Measurements from ENCODE around the gene MAP6.
A peak's percentile ranks its signal among the peaks of the same experiment; 100 is the strongest.

Gene MAP6

GRCh38 chr11:75571625-75572024 lies 97.2 kb downstream of the MAP6 start:
- Histone ChIP-seq H3K27me3 (ENCODE audit: insufficient read depth, low read length) (no peaks in the 10 kb centered on the region), H2AFZ (ENCODE audit: insufficient read depth, low read length, poor library complexity) (no peak overlapping the region), H3K18ac (ENCODE audit: low read length) (no peak overlapping the region), H3K23ac (ENCODE audit: low read length) (no peak overlapping the region), H3K4ac (ENCODE audit: low read depth, low read length) (no peak overlapping the region), H3K27ac (ENCODE audit: low read depth, low read length) (no peak overlapping the region), H3K4me1 (ENCODE audit: control insufficient read depth in 1 of 2, insufficient read depth in 2 of 2, low read length in 2 of 2) (peaks cover 2 to 7% of the 10 kb centered on the region in 2 experiments), H3K36me3 (ENCODE audit: control insufficient read depth in 1 of 2, insufficient read depth in 2 of 2, low read length in 2 of 2) (peaks cover 65 to 72% of the 10 kb centered on the region in 2 experiments), H3K9me3 (ENCODE audit: insufficient read depth, low read depth, low read length) (peaks cover 2% of the 10 kb centered on the region), H3K14ac (ENCODE audit: low read length) (no peak overlapping the region), H3K4me2 (ENCODE audit: low read length) (no peak overlapping the region), H2BK5ac (ENCODE audit: low read depth, low read length, poor library complexity) (no peak overlapping the region), H4K91ac (ENCODE audit: low read depth, low read length) (no peak overlapping the region), H3K4me3 (ENCODE audit: low read depth, low read length) (no peak overlapping the region), H4K12ac (ENCODE audit: low read depth, low read length) (no peak overlapping the region), H4K8ac (ENCODE audit: low read depth, low read length) (no peak overlapping the region), H3K79me1 (ENCODE audit: low read length) (no peaks in the 10 kb centered on the region), H2AK5ac (ENCODE audit: low read length) (no peak overlapping the region), H3K9ac (ENCODE audit: low read length) (no peak overlapping the region), H2BK12ac (ENCODE audit: low read length) (no peak overlapping the region), H3K79me2 (ENCODE audit: control insufficient read depth, insufficient read depth, low read length, poor library complexity) (peaks cover 3% of the 10 kb centered on the region), H2BK120ac (ENCODE audit: insufficient read depth, low read length, poor library complexity) (no peak overlapping the region)
- no peak for DNase-seq
- no CpG with 5 or more reads among the region's 14 CpGs for WGBS (ENCODE audit: extremely low coverage, insufficient coverage, insufficient read length)

- H3K4ac ChIP-seq (ENCODE audit: low read depth, low read length) = no peak overlapping the region
- no peak overlapping the region for H3K9ac ChIP-seq (ENCODE audit: low read length)
- no peak overlapping the region for H3K18ac ChIP-seq (ENCODE audit: low read length)
- H3K79me1 ChIP-seq (ENCODE audit: low read length) = no peaks in the 10 kb centered on the region
- no peak overlapping the region for H3K14ac ChIP-seq (ENCODE audit: low read length)
- H3K27me3 ChIP-seq (ENCODE audit: insufficient read depth, low read length) = no peaks in the 10 kb centered on the region
- H3K4me2 ChIP-seq (ENCODE audit: low read length) = no peak overlapping the region
- H3K4me1 ChIP-seq (ENCODE audit: control insufficient read depth in 1 of 2, insufficient read depth in 2 of 2, low read length in 2 of 2) = peaks cover 6 to 12% of the 10 kb centered on the region in 2 experiments
- no peak overlapping the region for H3K27ac ChIP-seq (ENCODE audit: low read depth, low read length)
- H3K4me3 ChIP-seq (ENCODE audit: low read depth, low read length) = no peak overlapping the region
- DNase-seq = no peak
- H3K23ac ChIP-seq (ENCODE audit: low read length) = no peak overlapping the region
- H3K36me3 ChIP-seq (ENCODE audit: control insufficient read depth in 1 of 2, insufficient read depth in 2 of 2, low read length in 2 of 2) = peaks cover 74 to 82% of the 10 kb centered on the region in 2 experiments
- no peak overlapping the region for H4K91ac ChIP-seq (ENCODE audit: low read depth, low read length)
- peaks cover 4% of the 10 kb centered on the region for H3K9me3 ChIP-seq (ENCODE audit: insufficient read depth, low read depth, low read length)
- no peak overlapping the region for H2AK5ac ChIP-seq (ENCODE audit: low read length)
- no CpG with 5 or more reads among the region's 9 CpGs for WGBS (ENCODE audit: extremely low coverage, insufficient coverage, insufficient read length)
- no peak overlapping the region for H2AFZ ChIP-seq (ENCODE audit: insufficient read depth, low read length, poor library complexity)
- H4K12ac ChIP-seq (ENCODE audit: low read depth, low read length) = no peak overlapping the region
- no peak overlapping the region for H4K8ac ChIP-seq (ENCODE audit: low read depth, low read length)
- no peak overlapping the region for H2BK5ac ChIP-seq (ENCODE audit: low read depth, low read length, poor library complexity)
- no peak overlapping the region for H2BK12ac ChIP-seq (ENCODE audit: low read length)
- H3K79me2 ChIP-seq (ENCODE audit: control insufficient read depth, insufficient read depth, low read length, poor library complexity) = peaks cover 10% of the 10 kb centered on the region
- no peak overlapping the region for H2BK120ac ChIP-seq (ENCODE audit: insufficient read depth, low read length, poor library complexity)
Measured at GRCh38 chr11:75570559-75571139, 98.2 kb downstream of the MAP6 start.

- Histone ChIP-seq H2AK5ac (ENCODE audit: low read length) (no peak overlapping the region), H3K14ac (ENCODE audit: low read length) (no peak overlapping the region), H3K18ac (ENCODE audit: low read length) (no peak overlapping the region), H3K9ac (ENCODE audit: low read length) (no peak overlapping the region), H3K4ac (ENCODE audit: low read depth, low read length) (no peak overlapping the region), H4K91ac (ENCODE audit: low read depth, low read length) (no peak overlapping the region), H3K36me3 (ENCODE audit: control insufficient read depth in 1 of 2, insufficient read depth in 2 of 2, low read length in 2 of 2) (peaks cover 80% of the 10 kb centered on the region in 2 experiments), H3K27ac (ENCODE audit: low read depth, low read length) (no peak overlapping the region), H3K79me1 (ENCODE audit: low read length) (peaks cover 2% of the 10 kb centered on the region), H4K8ac (ENCODE audit: low read depth, low read length) (no peak overlapping the region), H3K79me2 (ENCODE audit: control insufficient read depth, insufficient read depth, low read length, poor library complexity) (peaks cover 23% of the 10 kb centered on the region), H2BK120ac (ENCODE audit: insufficient read depth, low read length, poor library complexity) (no peak overlapping the region), H3K23ac (ENCODE audit: low read length) (no peak overlapping the region), H3K4me3 (ENCODE audit: low read depth, low read length) (no peak overlapping the region), H3K4me2 (ENCODE audit: low read length) (no peak overlapping the region), H2BK12ac (ENCODE audit: low read length) (no peak overlapping the region), H2AFZ (ENCODE audit: insufficient read depth, low read length, poor library complexity) (no peak overlapping the region), H2BK5ac (ENCODE audit: low read depth, low read length, poor library complexity) (no peak overlapping the region), H3K27me3 (ENCODE audit: insufficient read depth, low read length) (no peaks in the 10 kb centered on the region), H3K4me1 (ENCODE audit: control insufficient read depth in 1 of 2, insufficient read depth in 2 of 2, low read length in 2 of 2) (peaks cover 24 to 30% of the 10 kb centered on the region in 2 experiments), H4K12ac (ENCODE audit: low read depth, low read length) (no peak overlapping the region), H3K9me3 (ENCODE audit: insufficient read depth, low read depth, low read length) (peaks cover 4% of the 10 kb centered on the region)
- DNase-seq = no peak
- WGBS (ENCODE audit: extremely low coverage, insufficient coverage, insufficient read length) = no CpG with 5 or more reads among the region's 14 CpGs
Measured at GRCh38 chr11:75568616-75569219, 100.1 kb downstream of the MAP6 start.

GRCh38 chr11:75567971-75568370 lies 100.9 kb downstream of the MAP6 start:
- Histone ChIP-seq H3K36me3 (ENCODE audit: control insufficient read depth in 1 of 2, insufficient read depth in 2 of 2, low read length in 2 of 2) (peaks cover 72 to 77% of the 10 kb centered on the region in 2 experiments), H4K91ac (ENCODE audit: low read depth, low read length) (no peak overlapping the region), H3K4ac (ENCODE audit: low read depth, low read length) (no peak overlapping the region), H3K4me2 (ENCODE audit: low read length) (no peak overlapping the region), H2BK12ac (ENCODE audit: low read length) (no peak overlapping the region), H3K79me2 (ENCODE audit: control insufficient read depth, insufficient read depth, low read length, poor library complexity) (peaks cover 31% of the 10 kb centered on the region), H3K4me1 (ENCODE audit: control insufficient read depth in 1 of 2, insufficient read depth in 2 of 2, low read length in 2 of 2) (peaks cover 26 to 34% of the 10 kb centered on the region in 2 experiments), H3K14ac (ENCODE audit: low read length) (no peak overlapping the region), H3K27me3 (ENCODE audit: insufficient read depth, low read length) (no peaks in the 10 kb centered on the region), H4K8ac (ENCODE audit: low read depth, low read length) (no peak overlapping the region), H3K4me3 (ENCODE audit: low read depth, low read length) (no peak overlapping the region), H4K12ac (ENCODE audit: low read depth, low read length) (no peak overlapping the region), H3K9me3 (ENCODE audit: insufficient read depth, low read depth, low read length) (peaks cover 4% of the 10 kb centered on the region), H2AK5ac (ENCODE audit: low read length) (no peak overlapping the region), H3K18ac (ENCODE audit: low read length) (no peak overlapping the region), H3K9ac (ENCODE audit: low read length) (no peak overlapping the region), H2AFZ (ENCODE audit: insufficient read depth, low read length, poor library complexity) (no peak overlapping the region), H2BK120ac (ENCODE audit: insufficient read depth, low read length, poor library complexity) (no peak overlapping the region), H2BK5ac (ENCODE audit: low read depth, low read length, poor library complexity) (no peak overlapping the region), H3K27ac (ENCODE audit: low read depth, low read length) (no peak overlapping the region), H3K79me1 (ENCODE audit: low read length) (peaks cover 9% of the 10 kb centered on the region), H3K23ac (ENCODE audit: low read length) (no peak overlapping the region)
- no CpG with 5 or more reads among the region's 6 CpGs for WGBS (ENCODE audit: extremely low coverage, insufficient coverage, insufficient read length)
- DNase-seq = peak; percentile 65 to 86

Data from trophoblast cell (in vitro differentiated cells and primary cell).